KMS-11 (cell line): ENCODE measurements around the gene HDLBP.

Source experiments
- H2AFZ ChIP-seq: fragments of 200-600 bp; sonication (generic); 2 replicates; pipeline ENCODE4 v1.6.1; 2016; ENCODE audit warnings: antibody characterized with exemption, mixed run types, low read depth
- H3K27ac ChIP-seq: fragments of 200-600 bp; sonication (generic); 2 replicates; pipeline ENCODE4 v1.6.1; 2016; ENCODE audit warnings: mild to moderate bottlenecking, mixed run types
- H3K27me3 ChIP-seq: fragments of 200-600 bp; sonication (generic); 2 replicates; pipeline ENCODE4 v1.6.1; 2017; ENCODE audit warnings: mild to moderate bottlenecking, low read depth, mixed run types, moderate library complexity; ENCODE audit not compliant: insufficient read depth
- H3K36me3 ChIP-seq: fragments of 200-600 bp; sonication (generic); 2 replicates; pipeline ENCODE4 v1.6.1; 2017; ENCODE audit warnings: mild to moderate bottlenecking, mixed run types; ENCODE audit not compliant: insufficient read depth
- H3K4me1 ChIP-seq: fragments of 200-600 bp; sonication (generic); 2 replicates; pipeline ENCODE4 v1.6.1; 2016; ENCODE audit warnings: mild to moderate bottlenecking, low read depth, mixed run types; ENCODE audit not compliant: poor library complexity, severe bottlenecking
- H3K4me2 ChIP-seq: fragments of 200-600 bp; sonication (generic); 2 replicates; pipeline ENCODE4 v1.7.0; 2016; ENCODE audit warnings: mild to moderate bottlenecking, mixed run types
- H3K4me3 ChIP-seq: fragments of 200-600 bp; sonication (generic); IDR thresholded peaks from 2 replicates; pipeline ENCODE4 v1.6.1; 2017; ENCODE audit warnings: low read depth, low read length, mixed read lengths; ENCODE audit not compliant: insufficient read depth
- H3K79me2 ChIP-seq: fragments of 200-600 bp; sonication (generic); 2 replicates; pipeline ENCODE4 v1.6.1; 2016; ENCODE audit warnings: low read depth, mixed run types; ENCODE audit not compliant: insufficient read depth
- H3K9ac ChIP-seq: fragments of 200-600 bp; sonication (generic); 2 replicates; pipeline ENCODE4 v1.6.1; 2016; ENCODE audit warnings: mild to moderate bottlenecking, mixed run types
- H4K20me1 ChIP-seq: fragments of 200-600 bp; sonication (generic); 2 replicates; pipeline ENCODE4 v1.6.1; 2016; ENCODE audit warnings: mild to moderate bottlenecking, mixed run types; ENCODE audit not compliant: insufficient read depth
- CTCF ChIP-seq: fragments of 200-600 bp; sonication (generic); conservative IDR thresholded peaks from 2 replicates; pipeline ENCODE4 v1.6.1; 2017; ENCODE audit warnings: low read depth, mild to moderate bottlenecking, antibody characterized with exemption, low read length, moderate library complexity, mixed read lengths

HDLBP gene

DNA sequence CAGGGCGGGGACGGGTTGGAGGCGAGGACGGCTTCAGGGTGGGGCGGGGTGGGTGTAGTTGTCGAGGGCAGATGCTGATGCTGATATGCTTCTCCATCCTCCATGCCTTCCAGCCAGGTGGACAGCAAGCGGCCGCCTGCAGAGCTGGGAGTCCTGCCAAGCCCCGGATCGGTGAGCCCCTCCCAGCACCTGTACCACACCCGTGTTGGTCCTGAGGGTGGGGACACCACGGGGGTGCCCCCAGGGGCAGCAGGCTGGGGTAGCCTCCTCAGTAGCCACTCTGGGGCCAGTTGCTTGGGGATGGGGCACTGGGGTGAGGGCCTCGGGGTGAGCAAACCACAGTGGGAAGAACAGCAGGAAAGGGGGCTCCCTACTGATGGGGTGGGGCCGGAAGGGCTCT is 124.4 kb downstream of the HDLBP start:
- Histone ChIP-seq H3K9ac (no peak overlapping the region), H2AFZ (no peak overlapping the region), H3K4me3 (no peak overlapping the region), H4K20me1 (no peaks in the 10 kb centered on the region), H3K4me1 (no peaks in the 10 kb centered on the region), H3K4me2 (no peak overlapping the region), H3K27ac (no peak overlapping the region), H3K36me3 (no peaks in the 10 kb centered on the region), H3K79me2 (no peaks in the 10 kb centered on the region), H3K27me3 (0 out of 2 replicates have a peak, but pooled peaks cover 4% of the 10 kb centered on the region)
- no peak for TF ChIP-seq CTCF

DNA sequence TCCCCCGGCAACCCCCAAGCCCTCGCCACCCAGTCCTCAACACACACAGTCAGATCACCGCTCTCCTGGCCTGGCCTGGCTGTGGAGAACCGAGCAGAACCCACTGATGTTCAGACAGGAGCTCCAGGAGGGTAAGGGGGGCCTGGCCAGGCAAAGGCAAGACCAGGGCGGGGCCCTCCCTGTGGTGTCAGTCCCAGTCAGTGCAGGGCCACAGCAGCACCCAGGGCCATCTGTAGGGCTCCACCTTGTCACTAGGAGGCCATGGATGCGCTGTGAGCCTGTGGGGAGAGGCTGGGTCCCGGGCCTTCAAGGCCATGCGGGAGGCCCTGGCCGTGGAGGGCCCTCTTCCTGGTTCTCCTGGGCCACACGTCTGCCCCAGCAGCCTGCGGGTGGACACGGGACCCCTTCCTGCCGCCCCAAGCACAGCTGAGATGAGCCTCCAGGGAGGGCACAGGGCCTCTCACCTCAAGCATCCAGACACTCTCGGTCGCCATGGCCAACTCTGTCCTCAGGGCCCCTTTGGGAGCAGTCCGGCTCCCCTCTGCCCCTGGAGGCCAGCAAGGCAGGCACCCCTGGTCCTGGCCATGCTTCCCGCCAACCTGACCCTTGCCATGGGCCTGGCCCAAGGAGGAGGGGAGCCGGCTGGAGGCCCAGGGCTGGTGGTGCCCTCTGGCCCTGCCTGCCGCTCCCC is 125.0 kb downstream of the HDLBP start:
- no peak overlapping the region for H3K4me2 ChIP-seq
- no peaks in the 10 kb centered on the region for H4K20me1 ChIP-seq
- H3K4me1 ChIP-seq, result no peaks in the 10 kb centered on the region
- H3K27ac ChIP-seq, result no peak overlapping the region
- H3K27me3 ChIP-seq, result 0 out of 2 replicates have a peak, but pooled peaks cover 4% of the 10 kb centered on the region
- H3K9ac ChIP-seq, result no peak overlapping the region
- H3K36me3 ChIP-seq, result no peaks in the 10 kb centered on the region
- H3K4me3 ChIP-seq, result no peak overlapping the region
- no peaks in the 10 kb centered on the region for H3K79me2 ChIP-seq
- TF ChIP-seq CTCF, result no peak
- no peak overlapping the region for H2AFZ ChIP-seq

GRCh38 chr2:241189856-241190201 is 125.6 kb downstream of the HDLBP start:
- Histone ChIP-seq H3K79me2 (no peaks in the 10 kb centered on the region), H3K4me2 (no peak overlapping the region), H3K4me3 (no peak overlapping the region), H2AFZ (no peak overlapping the region), H3K27me3 (0 out of 2 replicates have a peak, but pooled peaks cover 4% of the 10 kb centered on the region), H4K20me1 (no peaks in the 10 kb centered on the region), H3K36me3 (no peaks in the 10 kb centered on the region), H3K9ac (no peak overlapping the region), H3K4me1 (no peaks in the 10 kb centered on the region), H3K27ac (no peak overlapping the region)
- TF ChIP-seq CTCF, result no peak

GRCh38 chr2:241189093-241189855 is 126.2 kb downstream of the HDLBP start:
- no peak overlapping the region for H3K27ac ChIP-seq
- H3K4me2 ChIP-seq, result no peak overlapping the region
- TF ChIP-seq CTCF, result no peak
- H3K27me3 ChIP-seq, result 0 out of 2 replicates have a peak, but pooled peaks cover 4% of the 10 kb centered on the region
- H4K20me1 ChIP-seq, result no peaks in the 10 kb centered on the region
- H3K79me2 ChIP-seq, result no peaks in the 10 kb centered on the region
- no peak overlapping the region for H2AFZ ChIP-seq
- no peaks in the 10 kb centered on the region for H3K36me3 ChIP-seq
- H3K9ac ChIP-seq, result no peak overlapping the region
- no peaks in the 10 kb centered on the region for H3K4me1 ChIP-seq
- no peak overlapping the region for H3K4me3 ChIP-seq
